HCT116 (cell line): ENCODE results near the gene CHST12.

Experiments used
- CEBPB ChIP-seq: IDR thresholded peaks from 2 replicates; pipeline ENCODE4 v1.6.1; 2012; ENCODE audit warnings: low read depth
- EGR1 ChIP-seq: IDR thresholded peaks from 2 replicates; pipeline ENCODE4 v1.6.1; 2012; ENCODE audit warnings: low read depth
- EZH2 ChIP-seq: fragments of 200-600 bp; sonication (generic); IDR thresholded peaks from 2 replicates; pipeline ENCODE4 v1.6.1; 2017; ENCODE audit warnings: antibody characterized with exemption, mixed run types
- POLR2A ChIP-seq: IDR thresholded peaks from 2 replicates; pipeline ENCODE4 v1.7.0; 2011; ENCODE audit warnings: borderline replicate concordance; ENCODE audit not compliant: insufficient read depth, insufficient read length; ENCODE audit errors: extremely low read depth
- POLR2AphosphoS5 ChIP-seq: IDR thresholded peaks from 2 replicates; pipeline ENCODE4 v1.6.1; 2011; ENCODE audit warnings: mild to moderate bottlenecking, low read depth, low read length, moderate library complexity
- SP1 ChIP-seq: IDR thresholded peaks from 2 replicates; pipeline ENCODE4 v1.6.1; 2012; ENCODE audit warnings: low read depth
- SRF ChIP-seq: IDR thresholded peaks from 2 replicates; pipeline ENCODE4 v1.6.1; 2012; ENCODE audit warnings: low read depth
- TCF7L2 ChIP-seq: IDR thresholded peaks from 2 replicates; pipeline ENCODE4 v1.7.0; 2011; ENCODE audit warnings: borderline replicate concordance, inconsistent platforms; ENCODE audit not compliant: insufficient read depth, insufficient read length; ENCODE audit errors: extremely low read depth
- ZFX ChIP-seq: fragments of 450-650 bp; IDR thresholded peaks from 2 replicates; pipeline ENCODE4 v1.6.1; 2017
- TF ChIP-seq, protein P1 (sequence below), 3 experiments: fragments of 200-600 bp in 1 of 3; sonication (generic) in 1 of 3; IDR thresholded peaks in 2 of 3; conservative IDR thresholded peaks in 1 of 3; 2 replicates each; pipeline ENCODE4 v1.5.1; 2012 to 2017; ENCODE audit warnings: low read depth in 2 of 3, low read length in 2 of 3, antibody characterized with exemption in 1 of 3, borderline replicate concordance in 1 of 3, control low read depth in 1 of 3, mild to moderate bottlenecking in 1 of 3, mixed read lengths in 1 of 3, mixed run types in 1 of 3, moderate library complexity in 1 of 3; ENCODE audit not compliant: insufficient read depth in 1 of 3
- TF ChIP-seq, protein P2 (sequence below): IDR thresholded peaks from 2 replicates; pipeline ENCODE4 v1.6.1; 2012; ENCODE audit warnings: low read depth
- TF ChIP-seq, protein P3 (sequence below): IDR thresholded peaks from 2 replicates; pipeline ENCODE4 v1.6.1; 2011; ENCODE audit warnings: mild to moderate bottlenecking, low read length, moderate library complexity; ENCODE audit not compliant: insufficient replicate concordance; ENCODE audit errors: extremely low read depth
- TF ChIP-seq, protein P4 (sequence below): IDR thresholded peaks from 2 replicates; pipeline ENCODE4 v1.6.1; 2012

DNA sequence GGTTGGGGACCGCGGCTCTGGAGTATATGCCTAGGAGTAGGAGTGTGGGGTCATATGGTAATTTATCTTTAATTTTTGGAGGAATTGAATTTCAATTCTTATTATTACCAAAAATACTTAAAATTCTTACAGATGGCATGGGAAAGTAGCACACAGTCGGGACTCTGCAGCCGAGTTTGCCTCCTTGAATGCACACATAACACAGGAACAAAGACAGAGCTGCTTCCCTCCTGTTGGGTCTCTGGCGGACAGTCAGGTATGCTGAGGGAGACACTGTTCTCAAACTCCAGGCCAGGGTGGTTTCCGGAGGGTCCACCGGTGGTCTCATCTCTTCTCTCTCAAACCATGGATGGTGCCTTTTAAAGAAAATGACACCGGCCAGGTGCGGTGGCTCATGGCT, 40.1 kb downstream of the CHST12 start:
- TF ChIP-seq POLR2A (no peak), SRF (no peak), SP1 (no peak), TCF7L2 (no peak), EZH2 (no peak), ZFX (no peak), CEBPB (no peak), EGR1 (no peak), POLR2AphosphoS5 (no peak)
- TF ChIP-seq, protein P1, sequence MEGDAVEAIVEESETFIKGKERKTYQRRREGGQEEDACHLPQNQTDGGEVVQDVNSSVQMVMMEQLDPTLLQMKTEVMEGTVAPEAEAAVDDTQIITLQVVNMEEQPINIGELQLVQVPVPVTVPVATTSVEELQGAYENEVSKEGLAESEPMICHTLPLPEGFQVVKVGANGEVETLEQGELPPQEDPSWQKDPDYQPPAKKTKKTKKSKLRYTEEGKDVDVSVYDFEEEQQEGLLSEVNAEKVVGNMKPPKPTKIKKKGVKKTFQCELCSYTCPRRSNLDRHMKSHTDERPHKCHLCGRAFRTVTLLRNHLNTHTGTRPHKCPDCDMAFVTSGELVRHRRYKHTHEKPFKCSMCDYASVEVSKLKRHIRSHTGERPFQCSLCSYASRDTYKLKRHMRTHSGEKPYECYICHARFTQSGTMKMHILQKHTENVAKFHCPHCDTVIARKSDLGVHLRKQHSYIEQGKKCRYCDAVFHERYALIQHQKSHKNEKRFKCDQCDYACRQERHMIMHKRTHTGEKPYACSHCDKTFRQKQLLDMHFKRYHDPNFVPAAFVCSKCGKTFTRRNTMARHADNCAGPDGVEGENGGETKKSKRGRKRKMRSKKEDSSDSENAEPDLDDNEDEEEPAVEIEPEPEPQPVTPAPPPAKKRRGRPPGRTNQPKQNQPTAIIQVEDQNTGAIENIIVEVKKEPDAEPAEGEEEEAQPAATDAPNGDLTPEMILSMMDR (IDR thresholded peaks at IDR 0.05 in 2 of 3, conservative IDR thresholded peaks at IDR 0.05 in 1 of 3; ENCODE audit: borderline replicate concordance in 1 of 3, insufficient read depth in 1 of 3, low read depth in 2 of 3, low read length in 2 of 3): no peak
- TF ChIP-seq, protein P2, sequence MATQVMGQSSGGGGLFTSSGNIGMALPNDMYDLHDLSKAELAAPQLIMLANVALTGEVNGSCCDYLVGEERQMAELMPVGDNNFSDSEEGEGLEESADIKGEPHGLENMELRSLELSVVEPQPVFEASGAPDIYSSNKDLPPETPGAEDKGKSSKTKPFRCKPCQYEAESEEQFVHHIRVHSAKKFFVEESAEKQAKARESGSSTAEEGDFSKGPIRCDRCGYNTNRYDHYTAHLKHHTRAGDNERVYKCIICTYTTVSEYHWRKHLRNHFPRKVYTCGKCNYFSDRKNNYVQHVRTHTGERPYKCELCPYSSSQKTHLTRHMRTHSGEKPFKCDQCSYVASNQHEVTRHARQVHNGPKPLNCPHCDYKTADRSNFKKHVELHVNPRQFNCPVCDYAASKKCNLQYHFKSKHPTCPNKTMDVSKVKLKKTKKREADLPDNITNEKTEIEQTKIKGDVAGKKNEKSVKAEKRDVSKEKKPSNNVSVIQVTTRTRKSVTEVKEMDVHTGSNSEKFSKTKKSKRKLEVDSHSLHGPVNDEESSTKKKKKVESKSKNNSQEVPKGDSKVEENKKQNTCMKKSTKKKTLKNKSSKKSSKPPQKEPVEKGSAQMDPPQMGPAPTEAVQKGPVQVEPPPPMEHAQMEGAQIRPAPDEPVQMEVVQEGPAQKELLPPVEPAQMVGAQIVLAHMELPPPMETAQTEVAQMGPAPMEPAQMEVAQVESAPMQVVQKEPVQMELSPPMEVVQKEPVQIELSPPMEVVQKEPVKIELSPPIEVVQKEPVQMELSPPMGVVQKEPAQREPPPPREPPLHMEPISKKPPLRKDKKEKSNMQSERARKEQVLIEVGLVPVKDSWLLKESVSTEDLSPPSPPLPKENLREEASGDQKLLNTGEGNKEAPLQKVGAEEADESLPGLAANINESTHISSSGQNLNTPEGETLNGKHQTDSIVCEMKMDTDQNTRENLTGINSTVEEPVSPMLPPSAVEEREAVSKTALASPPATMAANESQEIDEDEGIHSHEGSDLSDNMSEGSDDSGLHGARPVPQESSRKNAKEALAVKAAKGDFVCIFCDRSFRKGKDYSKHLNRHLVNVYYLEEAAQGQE: no peak
- TF ChIP-seq, protein P3, sequence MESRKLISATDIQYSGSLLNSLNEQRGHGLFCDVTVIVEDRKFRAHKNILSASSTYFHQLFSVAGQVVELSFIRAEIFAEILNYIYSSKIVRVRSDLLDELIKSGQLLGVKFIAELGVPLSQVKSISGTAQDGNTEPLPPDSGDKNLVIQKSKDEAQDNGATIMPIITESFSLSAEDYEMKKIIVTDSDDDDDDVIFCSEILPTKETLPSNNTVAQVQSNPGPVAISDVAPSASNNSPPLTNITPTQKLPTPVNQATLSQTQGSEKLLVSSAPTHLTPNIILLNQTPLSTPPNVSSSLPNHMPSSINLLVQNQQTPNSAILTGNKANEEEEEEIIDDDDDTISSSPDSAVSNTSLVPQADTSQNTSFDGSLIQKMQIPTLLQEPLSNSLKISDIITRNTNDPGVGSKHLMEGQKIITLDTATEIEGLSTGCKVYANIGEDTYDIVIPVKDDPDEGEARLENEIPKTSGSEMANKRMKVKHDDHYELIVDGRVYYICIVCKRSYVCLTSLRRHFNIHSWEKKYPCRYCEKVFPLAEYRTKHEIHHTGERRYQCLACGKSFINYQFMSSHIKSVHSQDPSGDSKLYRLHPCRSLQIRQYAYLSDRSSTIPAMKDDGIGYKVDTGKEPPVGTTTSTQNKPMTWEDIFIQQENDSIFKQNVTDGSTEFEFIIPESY: no peak
- TF ChIP-seq, protein P4, sequence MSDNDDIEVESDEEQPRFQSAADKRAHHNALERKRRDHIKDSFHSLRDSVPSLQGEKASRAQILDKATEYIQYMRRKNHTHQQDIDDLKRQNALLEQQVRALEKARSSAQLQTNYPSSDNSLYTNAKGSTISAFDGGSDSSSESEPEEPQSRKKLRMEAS: no peak
